GM12874 (cell line): ENCODE results near the gene FAM168A.

ENCODE experiments used
- TF ChIP-seq, protein P1 (sequence below): IDR thresholded peaks from 2 replicates; pipeline ENCODE4 v1.5.1; 2011; ENCODE audit warnings: low read depth, mild to moderate bottlenecking, control low read depth, low read length, moderate library complexity; ENCODE audit not compliant: insufficient read depth

Gene FAM168A

GRCh38 chr11:73525611-73526010 lies 72.3 kb downstream of the FAM168A start:
- TF ChIP-seq, protein P1, sequence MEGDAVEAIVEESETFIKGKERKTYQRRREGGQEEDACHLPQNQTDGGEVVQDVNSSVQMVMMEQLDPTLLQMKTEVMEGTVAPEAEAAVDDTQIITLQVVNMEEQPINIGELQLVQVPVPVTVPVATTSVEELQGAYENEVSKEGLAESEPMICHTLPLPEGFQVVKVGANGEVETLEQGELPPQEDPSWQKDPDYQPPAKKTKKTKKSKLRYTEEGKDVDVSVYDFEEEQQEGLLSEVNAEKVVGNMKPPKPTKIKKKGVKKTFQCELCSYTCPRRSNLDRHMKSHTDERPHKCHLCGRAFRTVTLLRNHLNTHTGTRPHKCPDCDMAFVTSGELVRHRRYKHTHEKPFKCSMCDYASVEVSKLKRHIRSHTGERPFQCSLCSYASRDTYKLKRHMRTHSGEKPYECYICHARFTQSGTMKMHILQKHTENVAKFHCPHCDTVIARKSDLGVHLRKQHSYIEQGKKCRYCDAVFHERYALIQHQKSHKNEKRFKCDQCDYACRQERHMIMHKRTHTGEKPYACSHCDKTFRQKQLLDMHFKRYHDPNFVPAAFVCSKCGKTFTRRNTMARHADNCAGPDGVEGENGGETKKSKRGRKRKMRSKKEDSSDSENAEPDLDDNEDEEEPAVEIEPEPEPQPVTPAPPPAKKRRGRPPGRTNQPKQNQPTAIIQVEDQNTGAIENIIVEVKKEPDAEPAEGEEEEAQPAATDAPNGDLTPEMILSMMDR = no peak

DNA sequence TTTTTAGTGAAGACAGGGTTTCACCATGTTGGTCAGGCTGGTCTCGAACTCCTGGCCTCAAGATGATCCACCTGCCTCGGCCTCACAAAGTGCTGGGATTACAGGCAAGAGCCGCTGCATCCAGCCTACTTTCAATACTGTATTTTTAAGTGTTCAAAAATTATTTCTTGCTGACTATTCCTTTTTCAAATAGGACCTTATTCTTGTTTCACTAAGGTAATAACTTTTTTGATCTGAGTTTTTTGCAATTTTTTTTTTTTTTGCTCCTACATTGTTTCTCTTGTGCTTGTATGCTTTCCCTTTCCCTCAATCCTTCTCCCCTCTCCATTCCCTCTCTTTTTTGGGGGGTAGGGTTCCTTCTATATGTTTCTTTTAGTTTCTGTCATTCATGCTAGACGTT lies 73.1 kb downstream of the FAM168A start:
- TF ChIP-seq, protein P1 = no peak

DNA sequence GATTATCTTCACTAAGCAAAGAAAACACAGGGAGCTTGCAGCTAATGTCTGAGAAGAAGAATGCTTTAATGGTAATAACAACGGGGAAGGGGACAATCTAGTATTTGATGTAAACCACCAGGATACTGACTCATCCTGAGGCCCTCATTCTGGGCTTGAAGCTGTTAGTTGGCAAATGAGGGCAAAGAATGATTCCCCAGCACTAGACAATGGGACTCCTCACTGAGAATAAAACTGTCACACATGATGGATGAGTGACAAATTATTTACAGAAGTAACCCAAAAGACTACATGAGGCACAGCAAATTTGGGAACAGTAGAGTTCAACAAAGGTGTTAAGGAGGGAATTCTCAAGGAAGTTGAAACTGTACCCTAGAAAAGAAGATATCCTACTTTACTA lies 76.3 kb downstream of the FAM168A start:
- TF ChIP-seq, protein P1 = no peak

DNA sequence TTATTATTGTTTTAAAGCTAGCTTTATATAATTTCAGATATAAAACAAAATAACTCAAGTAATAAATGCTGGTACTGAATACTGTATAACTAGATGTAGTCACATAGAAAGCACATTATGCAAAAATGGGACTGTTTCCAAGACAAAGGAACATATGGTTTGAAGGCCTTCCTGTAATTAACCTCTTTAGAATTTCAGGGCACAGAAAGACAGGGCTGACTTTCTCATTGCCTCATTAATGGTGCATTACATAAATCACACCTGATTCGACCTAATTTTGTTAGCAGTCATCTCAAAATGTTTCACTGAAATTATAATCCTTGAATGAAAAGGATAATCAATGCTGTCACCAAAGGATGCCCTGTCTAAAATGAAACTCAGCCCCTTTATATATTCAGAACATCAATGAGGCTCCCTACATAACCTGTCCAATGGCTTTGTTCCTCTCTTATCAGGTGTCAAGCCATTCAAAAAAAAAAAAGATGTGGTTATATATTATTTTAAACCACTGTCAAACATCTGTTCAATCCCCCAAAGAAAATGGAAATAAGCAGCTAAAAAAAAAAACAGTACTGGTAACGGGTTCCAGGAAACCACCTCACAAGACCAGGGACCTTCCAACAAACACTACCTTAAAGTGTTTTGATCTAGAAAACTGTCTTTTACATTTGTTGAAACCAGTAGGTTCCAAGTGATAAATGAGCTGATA lies 77.4 kb downstream of the FAM168A start:
- TF ChIP-seq, protein P1 = no peak

DNA sequence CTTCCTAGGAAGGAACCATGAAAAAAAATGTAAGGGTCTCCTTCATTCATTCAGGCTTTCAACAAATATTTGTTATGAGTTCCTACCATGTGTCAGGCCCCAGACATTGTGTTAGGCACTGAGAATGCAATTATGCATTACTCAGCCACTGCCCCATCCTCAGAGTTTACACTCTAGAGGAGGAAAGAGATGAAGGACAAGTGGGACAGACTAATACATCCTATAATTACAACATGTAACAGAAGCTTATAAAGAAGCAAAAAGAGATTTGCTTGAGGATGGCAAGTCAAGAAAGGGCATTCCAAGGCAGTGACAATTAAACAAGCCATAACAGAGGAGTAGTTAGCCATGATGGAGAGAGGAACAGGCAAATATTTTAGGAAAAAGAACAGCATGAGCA lies 78.6 kb downstream of the FAM168A start:
- TF ChIP-seq, protein P1 = no peak

- TF ChIP-seq, protein P1 = no peak
Measured at GRCh38 chr11:73518195-73518594, 79.7 kb downstream of the FAM168A start.

DNA sequence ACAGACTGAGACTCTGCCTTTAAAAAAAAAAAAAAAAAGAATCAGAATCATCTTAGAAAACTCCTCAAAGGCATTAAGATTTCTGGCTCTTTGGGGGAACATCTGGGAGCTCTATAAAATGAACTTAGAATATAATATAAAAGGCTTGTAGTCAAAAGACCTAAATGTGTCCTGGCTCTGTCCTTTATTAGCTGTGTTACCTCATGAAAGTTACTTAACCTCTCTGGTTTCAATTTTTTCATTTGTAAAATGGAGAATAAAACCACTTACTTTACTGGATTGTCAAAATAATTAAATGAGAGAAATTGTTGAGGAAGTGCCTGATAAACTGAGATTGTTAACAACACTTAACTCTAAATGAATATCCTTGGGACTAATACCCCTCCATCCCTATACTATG lies 81.8 kb downstream of the FAM168A start:
- TF ChIP-seq, protein P1 = no peak
